Suprapubic skin (tissue), 4 donors: ENCODE data around the gene ZDHHC16. TPM values are rescaled to one million over a fixed set of nuclear protein-coding genes. Genes with fewer than 3 reads are reported as not detected.

ENCODE experiments used
- DNase-seq, 2 donors: peaks; one replicate each; pipeline ENCODE4 v3.0.0-alpha.2; 2019; ENCODE audit warnings: low spot score in 2 of 2
- H3K27ac ChIP-seq: fragments of 200-600 bp; sonication (generic); one replicate; pipeline ENCODE4 v1.5.1; 2019
- H3K27me3 ChIP-seq: fragments of 200-600 bp; sonication (generic); one replicate; pipeline ENCODE4 v1.5.1; 2019
- H3K36me3 ChIP-seq: fragments of 200-600 bp; sonication (generic); one replicate; pipeline ENCODE4 v1.5.1; 2019
- H3K4me1 ChIP-seq: fragments of 200-600 bp; sonication (generic); one replicate; pipeline ENCODE4 v1.5.1; 2019
- H3K4me3 ChIP-seq: fragments of 200-600 bp; sonication (generic); one replicate; pipeline ENCODE4 v1.5.1; 2019; ENCODE audit warnings: mild to moderate bottlenecking
- H3K9me3 ChIP-seq: fragments of 200-600 bp; sonication (generic); one replicate; pipeline ENCODE4 v1.5.1; 2019
- CTCF ChIP-seq, 2 donors: fragments of 200-600 bp in 1 of 2; fragments of 450-650 bp in 1 of 2; sonication (generic) in 1 of 2; IDR thresholded peaks; one replicate each; pipeline ENCODE4 v1.5.1; 2016 to 2019; ENCODE audit warnings: antibody characterized with exemption in 2 of 2, mild to moderate bottlenecking in 1 of 2, moderate library complexity in 1 of 2
- EP300 ChIP-seq: sonication (generic); formaldehyde crosslinking; IDR thresholded peaks from one replicate; pipeline ENCODE4 v1.6.1; 2017; ENCODE audit warnings: antibody characterized with exemption
- POLR2A ChIP-seq, 2 donors: fragments of 450-650 bp; IDR thresholded peaks; one replicate each; pipeline ENCODE4 v1.6.1; 2017; ENCODE audit warnings: antibody characterized with exemption in 2 of 2, mild to moderate bottlenecking in 2 of 2, moderate library complexity in 2 of 2
- POLR2AphosphoS5 ChIP-seq, 3 donors: sonication (generic); formaldehyde crosslinking; IDR thresholded peaks; one replicate each; pipeline ENCODE4 v1.6.1; 2017; ENCODE audit warnings: antibody characterized with exemption in 3 of 3
- WGBS: methylation state at CpG from one replicate; pipeline ENCODE4 v1.1.5; 2018; 5-methylcytosine and 5-hydroxymethylcytosine counted together
- total RNA-seq, 4 donors: library from RNA; depleted of rRNA; stranded (reverse); fragments of >200 nt; gene quantifications; one replicate each; pipeline ENCODE4 v1.1.0, GENCODE V29; 2016

Gene ZDHHC16
- total RNA-seq, 4 donors from 2014 or later, result 24.5 to 35.8 (median 28.2) TPM

GRCh38 chr10:97505152-97505551 is 59.2 kb downstream of the ZDHHC16 start:
- H3K36me3 ChIP-seq, result no peaks in the 10 kb centered on the region
- no peaks in the 10 kb centered on the region for H3K9me3 ChIP-seq
- no peak overlapping the region for H3K27ac ChIP-seq
- 90% methylated on average over 1 of the region's 1 CpG for WGBS
- DNase-seq, result no peak
- H3K4me3 ChIP-seq, result no peak overlapping the region
- no peaks in the 10 kb centered on the region for H3K27me3 ChIP-seq
- TF ChIP-seq EP300, result no peak
- TF ChIP-seq CTCF (IDR thresholded peaks at IDR 0.05), result no peak
- peaks cover 22% of the 10 kb centered on the region for H3K4me1 ChIP-seq

- H3K36me3 ChIP-seq, result no peaks in the 10 kb centered on the region
- no peaks in the 10 kb centered on the region for H3K9me3 ChIP-seq
- H3K4me1 ChIP-seq, result peaks cover 12% of the 10 kb centered on the region
- WGBS, result 76% methylated on average over 3 of the region's 3 CpGs
- no peaks in the 10 kb centered on the region for H3K27me3 ChIP-seq
- TF ChIP-seq POLR2A (IDR thresholded peaks at IDR 0.05), result no peak
- no peak for TF ChIP-seq POLR2AphosphoS5 (IDR thresholded peaks at IDR 0.05)
- TF ChIP-seq CTCF (IDR thresholded peaks at IDR 0.05), result no peak
- no peak for TF ChIP-seq EP300
- no peak overlapping the region for H3K27ac ChIP-seq
- no peak overlapping the region for H3K4me3 ChIP-seq
- no peak for DNase-seq
Measured at GRCh38 chr10:97506199-97506991, 60.4 kb downstream of the ZDHHC16 start.

Other genes starting within 250 kb of the ZDHHC16 start
- gene ARHGAP19, start 153.5 kb upstream of the ZDHHC16 start, total RNA-seq, result 10 to 100 TPM in 3 of 4 donors, 1 to 10 TPM in 1; 8.0 to 12.8 (median 11.2) TPM
- 1 to 10 TPM; 5.2 to 8.4 (median 7.2) TPM for gene FRAT1, start 126.9 kb upstream of the ZDHHC16 start, total RNA-seq
- gene FRAT2, start 111.4 kb upstream of the ZDHHC16 start, total RNA-seq, result 10 to 100 TPM; 30.9 to 58.0 (median 38.4) TPM
- gene RRP12, start 44.8 kb upstream of the ZDHHC16 start, total RNA-seq, result 10 to 100 TPM; 24.5 to 49.3 (median 48.6) TPM
- 100 to 1,000 TPM; 106 to 238 (median 209) TPM for gene PGAM1, start 20.0 kb upstream of the ZDHHC16 start, total RNA-seq
- 10 to 100 TPM; 24.0 to 35.1 (median 28.5) TPM for gene EXOSC1, start 169 bp upstream of the ZDHHC16 start, total RNA-seq
- gene MMS19, start 52.2 kb downstream of the ZDHHC16 start, total RNA-seq, result 100 to 1,000 TPM; 111 to 238 (median 118) TPM
- 10 to 100 TPM; 15.2 to 50.8 (median 36.4) TPM for gene UBTD1, start 52.7 kb downstream of the ZDHHC16 start, total RNA-seq
- gene ANKRD2, start 126.6 kb downstream of the ZDHHC16 start, total RNA-seq, result 1 to 10 TPM in 2 of 4 donors, under 1 TPM in 1, not detected in 1; 0.45 to 2.5 (median 2.0) TPM
- gene HOGA1, start 138.2 kb downstream of the ZDHHC16 start, total RNA-seq, result 1 to 10 TPM in 3 of 4 donors, under 1 TPM in 1; 0.80 to 6.2 (median 4.0) TPM
- not detected for gene C10orf62, start 143.5 kb downstream of the ZDHHC16 start, total RNA-seq
- 1 to 10 TPM; 1.3 to 5.6 (median 2.4) TPM for gene MORN4, start 187.3 kb downstream of the ZDHHC16 start, total RNA-seq
- 10 to 100 TPM; 13.2 to 24.0 (median 20.9) TPM for gene PI4K2A, start 194.5 kb downstream of the ZDHHC16 start, total RNA-seq
- 100 to 1,000 TPM; 118 to 178 (median 142) TPM for gene AVPI1, start 241.1 kb downstream of the ZDHHC16 start, total RNA-seq